ENCODE measurements around the gene ALG9.

- TF ChIP-seq EZH2phosphoT487 (IDR thresholded peaks at IDR 0.05; ENCODE audit: low read depth), result no peak
- TF ChIP-seq, protein P1, sequence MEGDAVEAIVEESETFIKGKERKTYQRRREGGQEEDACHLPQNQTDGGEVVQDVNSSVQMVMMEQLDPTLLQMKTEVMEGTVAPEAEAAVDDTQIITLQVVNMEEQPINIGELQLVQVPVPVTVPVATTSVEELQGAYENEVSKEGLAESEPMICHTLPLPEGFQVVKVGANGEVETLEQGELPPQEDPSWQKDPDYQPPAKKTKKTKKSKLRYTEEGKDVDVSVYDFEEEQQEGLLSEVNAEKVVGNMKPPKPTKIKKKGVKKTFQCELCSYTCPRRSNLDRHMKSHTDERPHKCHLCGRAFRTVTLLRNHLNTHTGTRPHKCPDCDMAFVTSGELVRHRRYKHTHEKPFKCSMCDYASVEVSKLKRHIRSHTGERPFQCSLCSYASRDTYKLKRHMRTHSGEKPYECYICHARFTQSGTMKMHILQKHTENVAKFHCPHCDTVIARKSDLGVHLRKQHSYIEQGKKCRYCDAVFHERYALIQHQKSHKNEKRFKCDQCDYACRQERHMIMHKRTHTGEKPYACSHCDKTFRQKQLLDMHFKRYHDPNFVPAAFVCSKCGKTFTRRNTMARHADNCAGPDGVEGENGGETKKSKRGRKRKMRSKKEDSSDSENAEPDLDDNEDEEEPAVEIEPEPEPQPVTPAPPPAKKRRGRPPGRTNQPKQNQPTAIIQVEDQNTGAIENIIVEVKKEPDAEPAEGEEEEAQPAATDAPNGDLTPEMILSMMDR (IDR thresholded peaks at IDR 0.05; ENCODE audit: low read depth, low read length), result no peak
Observed at GRCh38 chr11:111909378-111909777, 38.0 kb upstream of the ALG9 start.
